ENCODE measurements around the gene HACE1. TPM values are rescaled to one million over a fixed set of nuclear protein-coding genes. Genes with fewer than 3 reads are reported as not detected.
A peak's percentile ranks its signal among the peaks of the same experiment; 100 is the strongest.
"Not testable (repeated sequence)": the region's sequence is repeated elsewhere in the genome, so short reads cannot be mapped to it uniquely, and the experiment has no call there.

Gene HACE1
- total RNA-seq, 4 donors from 2014 or later: 11.8 to 34.7 (median 16.4) TPM

- Histone ChIP-seq H3K36me3 (peaks cover 0 to 2% (median 0%) of the 10 kb centered on the region in 3 donors), H3K4me1 (no peaks in the 10 kb centered on the region), H3K4me3 (no peak overlapping the region), H3K9me3 (no peaks in the 10 kb centered on the region), H3K27ac (no peak overlapping the region), H3K27me3 (no peaks in the 10 kb centered on the region)
- DNase-seq: no peak
- TF ChIP-seq, protein P1, sequence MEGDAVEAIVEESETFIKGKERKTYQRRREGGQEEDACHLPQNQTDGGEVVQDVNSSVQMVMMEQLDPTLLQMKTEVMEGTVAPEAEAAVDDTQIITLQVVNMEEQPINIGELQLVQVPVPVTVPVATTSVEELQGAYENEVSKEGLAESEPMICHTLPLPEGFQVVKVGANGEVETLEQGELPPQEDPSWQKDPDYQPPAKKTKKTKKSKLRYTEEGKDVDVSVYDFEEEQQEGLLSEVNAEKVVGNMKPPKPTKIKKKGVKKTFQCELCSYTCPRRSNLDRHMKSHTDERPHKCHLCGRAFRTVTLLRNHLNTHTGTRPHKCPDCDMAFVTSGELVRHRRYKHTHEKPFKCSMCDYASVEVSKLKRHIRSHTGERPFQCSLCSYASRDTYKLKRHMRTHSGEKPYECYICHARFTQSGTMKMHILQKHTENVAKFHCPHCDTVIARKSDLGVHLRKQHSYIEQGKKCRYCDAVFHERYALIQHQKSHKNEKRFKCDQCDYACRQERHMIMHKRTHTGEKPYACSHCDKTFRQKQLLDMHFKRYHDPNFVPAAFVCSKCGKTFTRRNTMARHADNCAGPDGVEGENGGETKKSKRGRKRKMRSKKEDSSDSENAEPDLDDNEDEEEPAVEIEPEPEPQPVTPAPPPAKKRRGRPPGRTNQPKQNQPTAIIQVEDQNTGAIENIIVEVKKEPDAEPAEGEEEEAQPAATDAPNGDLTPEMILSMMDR (IDR thresholded peaks at IDR 0.05): peak in 4 of 6 experiments; percentile 47 to 65 (median 60)
- TF ChIP-seq POLR2A (IDR thresholded peaks at IDR 0.05): no peak
Measured at GRCh38 chr6:104771258-104771832, 88.4 kb downstream of the HACE1 start.

DNA sequence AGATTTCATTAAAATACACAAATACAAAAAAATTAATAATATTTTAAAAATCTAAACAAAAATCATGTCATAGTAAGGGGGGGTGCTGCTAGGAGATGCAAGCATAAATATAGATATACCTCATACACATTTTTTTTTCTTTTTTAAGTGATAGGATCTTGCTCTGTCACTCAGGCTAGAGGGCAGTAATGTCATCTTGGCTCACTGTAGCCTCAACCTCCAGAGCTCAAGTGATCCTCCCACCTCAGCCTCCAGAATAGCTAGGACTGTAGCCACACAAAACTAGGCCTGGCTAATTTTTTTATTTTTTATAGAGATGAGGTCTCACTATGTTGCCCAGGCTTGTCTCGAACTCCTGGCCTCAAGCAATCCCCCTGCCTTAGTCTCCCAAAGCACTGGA is 90.8 kb downstream of the HACE1 start:
- Histone ChIP-seq H3K27me3 (no peaks in the 10 kb centered on the region), H3K27ac (no peak overlapping the region), H3K4me1 (no peaks in the 10 kb centered on the region), H3K4me3 (no peak overlapping the region), H3K36me3 (peaks cover 0 to 7% (median 0%) of the 10 kb centered on the region in 3 donors), H3K9me3 (no peaks in the 10 kb centered on the region)
- no peak for DNase-seq
- TF ChIP-seq, protein P1 (IDR thresholded peaks at IDR 0.05): no peak
- no peak for TF ChIP-seq POLR2A (IDR thresholded peaks at IDR 0.05)

DNA sequence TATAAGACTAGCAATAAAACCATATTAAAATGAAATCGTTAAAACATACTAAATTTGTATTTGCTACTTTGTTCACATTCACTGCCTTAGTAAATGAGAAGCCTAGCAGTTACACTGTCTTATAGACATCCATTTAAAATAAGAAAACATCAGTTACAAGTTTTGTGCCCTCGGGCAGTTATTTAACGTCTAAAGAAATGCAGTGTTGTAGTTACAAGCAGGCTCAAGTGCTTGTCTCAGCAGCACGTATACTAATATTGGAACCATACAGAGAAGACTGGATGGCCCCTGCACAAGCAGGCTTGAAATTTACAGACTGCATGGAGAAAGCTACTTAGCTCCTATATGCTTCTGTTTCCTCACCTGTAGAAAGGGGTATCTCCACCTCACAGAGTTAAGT is 93.1 kb downstream of the HACE1 start:
- no peak overlapping the region for H3K4me3 ChIP-seq
- peaks cover 0 to 7% (median 0%) of the 10 kb centered on the region in 3 donors for H3K36me3 ChIP-seq
- H3K27ac ChIP-seq: no peak overlapping the region
- no peak for DNase-seq
- H3K9me3 ChIP-seq: no peaks in the 10 kb centered on the region
- H3K27me3 ChIP-seq: no peaks in the 10 kb centered on the region
- TF ChIP-seq POLR2A (IDR thresholded peaks at IDR 0.05): no peak
- no peaks in the 10 kb centered on the region for H3K4me1 ChIP-seq

DNA sequence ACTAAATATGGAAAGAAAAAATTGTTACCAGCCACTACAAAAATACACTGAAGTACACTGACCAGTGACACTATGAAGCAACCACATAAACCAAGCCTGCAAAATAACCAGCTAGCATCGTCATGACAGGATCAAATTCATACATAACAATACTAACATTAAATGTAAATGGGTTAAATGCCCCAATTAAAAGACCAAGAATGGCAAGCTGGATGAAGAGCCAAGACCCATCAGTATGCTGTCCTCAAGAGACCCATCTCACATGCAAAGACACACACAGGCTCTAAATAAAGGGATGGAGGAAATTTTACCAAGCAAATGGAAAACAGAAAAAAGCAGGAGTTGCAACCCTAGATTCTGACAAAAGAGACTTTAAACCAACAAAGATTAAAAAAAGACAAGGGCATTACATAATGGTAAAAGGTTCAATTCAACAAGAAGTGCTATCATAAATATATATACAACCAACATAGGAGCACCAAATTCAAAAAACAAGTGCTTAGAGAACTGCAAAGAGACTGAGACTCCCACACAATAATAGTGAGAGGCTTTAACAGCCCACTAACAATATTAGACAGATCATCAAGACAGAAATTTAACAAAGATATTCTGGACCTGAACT is 104.8 kb downstream of the HACE1 start:
- no peak for TF ChIP-seq POLR2A (IDR thresholded peaks at IDR 0.05)
- TF ChIP-seq, protein P1 (IDR thresholded peaks at IDR 0.05): no peak
- Histone ChIP-seq H3K27me3 (no peaks in the 10 kb centered on the region), H3K36me3 (peaks cover 0 to 5% (median 0%) of the 10 kb centered on the region in 3 donors), H3K27ac (no peak overlapping the region), H3K4me1 (no peaks in the 10 kb centered on the region), H3K4me3 (no peak overlapping the region), H3K9me3 (peaks cover 0 to 16% (median 5%) of the 10 kb centered on the region in 4 donors)
- no peak for DNase-seq

GRCh38 chr6:104753251-104753650 is 106.5 kb downstream of the HACE1 start:
- peaks cover 0 to 5% (median 0%) of the 10 kb centered on the region in 3 donors for H3K36me3 ChIP-seq
- DNase-seq: no peak

GRCh38 chr6:104750449-104750848 is 109.3 kb downstream of the HACE1 start:
- Histone ChIP-seq H3K4me1 (no peaks in the 10 kb centered on the region), H3K36me3 (no peaks in the 10 kb centered on the region), H3K27me3 (no peaks in the 10 kb centered on the region), H3K4me3 (no peak overlapping the region), H3K9me3 (peaks cover 0 to 10% (median 4%) of the 10 kb centered on the region in 4 donors), H3K27ac (no peak overlapping the region)
- DNase-seq: no peak
- TF ChIP-seq POLR2A (IDR thresholded peaks at IDR 0.05): no peak
- TF ChIP-seq, protein P1 (IDR thresholded peaks at IDR 0.05): no peak

More at GRCh38 chr6:104753251-104753650, 106.5 kb downstream of the HACE1 start:
- no peaks in the 10 kb centered on the region for H3K27me3 ChIP-seq
- H3K9me3 ChIP-seq: peaks cover 0 to 16% (median 5%) of the 10 kb centered on the region in 4 donors
- no peak for TF ChIP-seq POLR2A (IDR thresholded peaks at IDR 0.05)
- TF ChIP-seq, protein P1 (IDR thresholded peaks at IDR 0.05): no peak
- no peak overlapping the region for H3K27ac ChIP-seq
- H3K4me3 ChIP-seq: no peak overlapping the region
- H3K4me1 ChIP-seq: no peaks in the 10 kb centered on the region

DNA sequence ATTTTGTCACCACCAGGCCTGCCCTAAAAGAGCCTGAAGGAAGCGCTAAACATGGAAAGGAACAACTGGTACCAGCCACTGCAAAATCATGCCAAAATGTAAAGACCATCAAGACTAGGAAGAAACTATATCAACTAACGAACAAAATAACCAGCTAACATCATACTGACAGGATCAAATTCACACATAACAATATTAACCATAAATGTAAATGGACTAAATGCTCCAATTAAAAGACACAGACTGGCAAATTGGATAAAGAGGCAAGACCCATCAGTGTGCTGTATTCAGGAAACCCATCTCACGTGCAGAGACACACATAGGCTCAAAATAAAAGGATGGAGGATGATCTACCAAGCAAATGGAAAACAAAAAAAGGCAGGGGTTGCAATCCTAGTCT is 120.6 kb downstream of the HACE1 start:
- not testable (repeated sequence) for H3K27ac ChIP-seq, H3K36me3 ChIP-seq, H3K27me3 ChIP-seq, H3K9me3 ChIP-seq, H3K4me3 ChIP-seq, H3K4me1 ChIP-seq, DNase-seq

- H3K4me3 ChIP-seq, H3K27ac ChIP-seq, H3K4me1 ChIP-seq, H3K36me3 ChIP-seq, H3K27me3 ChIP-seq, H3K9me3 ChIP-seq, DNase-seq: not testable (repeated sequence)
Measured at GRCh38 chr6:104737567-104737966, 122.2 kb downstream of the HACE1 start.
